ENCODE data around the gene RETREG2.

DNA sequence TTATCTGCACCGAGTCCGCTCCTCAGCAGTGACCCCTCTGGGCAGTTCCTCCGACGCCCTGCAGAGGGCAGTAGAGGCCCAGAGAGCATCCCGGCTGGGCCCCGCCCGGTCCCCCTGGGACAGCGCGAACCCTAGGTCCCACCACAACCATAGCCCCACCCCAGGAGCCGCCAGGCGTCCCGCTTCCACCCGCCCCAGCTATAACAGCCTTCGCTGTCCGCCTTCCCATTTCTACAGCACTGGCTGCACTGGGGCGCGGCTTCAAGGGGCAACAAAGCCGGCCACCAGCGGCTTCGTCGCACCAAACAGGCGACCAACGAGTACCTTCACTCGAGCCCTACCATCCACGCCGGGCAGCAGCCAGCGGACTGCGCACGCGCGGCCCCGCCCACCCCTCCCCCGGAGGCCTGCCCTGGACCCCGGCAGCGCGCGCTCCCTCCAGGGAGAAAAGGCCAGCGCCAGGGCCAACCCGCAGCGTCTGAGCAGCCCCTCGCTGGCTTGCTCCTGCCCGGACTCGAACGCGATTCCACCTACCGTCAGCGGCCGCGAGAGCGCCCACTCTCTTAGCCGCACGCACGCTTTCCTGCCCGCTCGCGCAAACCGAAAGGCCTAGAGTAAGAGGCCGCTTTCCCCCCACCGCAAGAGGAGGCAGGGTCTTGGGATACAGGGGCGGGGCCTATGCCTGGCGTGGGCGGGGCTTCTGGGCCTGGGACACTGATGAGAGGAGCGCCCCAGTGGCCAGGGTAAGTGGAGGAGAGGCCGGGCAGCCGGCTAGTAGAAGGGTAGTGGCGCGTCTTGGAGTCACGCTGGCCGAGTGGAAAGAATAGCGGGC is 17.7 kb upstream of the RETREG2 start, which contains the start of gene NHEJ1:
- TF ChIP-seq, protein P1, sequence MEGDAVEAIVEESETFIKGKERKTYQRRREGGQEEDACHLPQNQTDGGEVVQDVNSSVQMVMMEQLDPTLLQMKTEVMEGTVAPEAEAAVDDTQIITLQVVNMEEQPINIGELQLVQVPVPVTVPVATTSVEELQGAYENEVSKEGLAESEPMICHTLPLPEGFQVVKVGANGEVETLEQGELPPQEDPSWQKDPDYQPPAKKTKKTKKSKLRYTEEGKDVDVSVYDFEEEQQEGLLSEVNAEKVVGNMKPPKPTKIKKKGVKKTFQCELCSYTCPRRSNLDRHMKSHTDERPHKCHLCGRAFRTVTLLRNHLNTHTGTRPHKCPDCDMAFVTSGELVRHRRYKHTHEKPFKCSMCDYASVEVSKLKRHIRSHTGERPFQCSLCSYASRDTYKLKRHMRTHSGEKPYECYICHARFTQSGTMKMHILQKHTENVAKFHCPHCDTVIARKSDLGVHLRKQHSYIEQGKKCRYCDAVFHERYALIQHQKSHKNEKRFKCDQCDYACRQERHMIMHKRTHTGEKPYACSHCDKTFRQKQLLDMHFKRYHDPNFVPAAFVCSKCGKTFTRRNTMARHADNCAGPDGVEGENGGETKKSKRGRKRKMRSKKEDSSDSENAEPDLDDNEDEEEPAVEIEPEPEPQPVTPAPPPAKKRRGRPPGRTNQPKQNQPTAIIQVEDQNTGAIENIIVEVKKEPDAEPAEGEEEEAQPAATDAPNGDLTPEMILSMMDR (IDR thresholded peaks at IDR 0.05): peak; percentile 93 to 99 (median 97)
- peak; percentile 36 to 71 (median 58) for TF ChIP-seq POLR2A (IDR thresholded peaks at IDR 0.05)

Data from body of pancreas (tissue), 4 donors.